GM12874 (cell line): ENCODE data around the gene GPC6.

Source experiments
- TF ChIP-seq, protein P1 (sequence below): IDR thresholded peaks from 2 replicates; pipeline ENCODE4 v1.5.1; 2011; ENCODE audit warnings: low read depth, mild to moderate bottlenecking, control low read depth, low read length, moderate library complexity; ENCODE audit not compliant: insufficient read depth

The GPC6 gene

DNA sequence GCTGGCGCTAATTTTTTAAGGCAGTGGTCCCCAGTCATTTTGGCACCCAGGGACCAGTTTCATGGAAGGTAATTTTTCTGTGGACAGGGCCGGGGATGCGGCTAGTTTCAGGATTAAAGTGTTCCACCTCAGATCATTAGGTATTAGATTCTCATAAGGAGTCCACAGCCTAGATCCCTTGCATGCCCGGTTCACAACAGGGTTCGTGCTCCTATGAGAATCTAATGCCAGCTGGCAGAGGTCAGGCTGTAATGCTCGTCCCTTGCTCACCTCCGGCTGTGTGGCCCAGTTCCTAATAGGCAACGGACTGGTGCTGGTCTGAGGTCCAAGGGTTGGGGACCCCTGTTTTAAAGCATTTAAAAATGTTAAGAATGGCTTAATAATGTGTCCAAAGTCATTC lies 54.1 kb downstream of the GPC6 start:
- TF ChIP-seq, protein P1, sequence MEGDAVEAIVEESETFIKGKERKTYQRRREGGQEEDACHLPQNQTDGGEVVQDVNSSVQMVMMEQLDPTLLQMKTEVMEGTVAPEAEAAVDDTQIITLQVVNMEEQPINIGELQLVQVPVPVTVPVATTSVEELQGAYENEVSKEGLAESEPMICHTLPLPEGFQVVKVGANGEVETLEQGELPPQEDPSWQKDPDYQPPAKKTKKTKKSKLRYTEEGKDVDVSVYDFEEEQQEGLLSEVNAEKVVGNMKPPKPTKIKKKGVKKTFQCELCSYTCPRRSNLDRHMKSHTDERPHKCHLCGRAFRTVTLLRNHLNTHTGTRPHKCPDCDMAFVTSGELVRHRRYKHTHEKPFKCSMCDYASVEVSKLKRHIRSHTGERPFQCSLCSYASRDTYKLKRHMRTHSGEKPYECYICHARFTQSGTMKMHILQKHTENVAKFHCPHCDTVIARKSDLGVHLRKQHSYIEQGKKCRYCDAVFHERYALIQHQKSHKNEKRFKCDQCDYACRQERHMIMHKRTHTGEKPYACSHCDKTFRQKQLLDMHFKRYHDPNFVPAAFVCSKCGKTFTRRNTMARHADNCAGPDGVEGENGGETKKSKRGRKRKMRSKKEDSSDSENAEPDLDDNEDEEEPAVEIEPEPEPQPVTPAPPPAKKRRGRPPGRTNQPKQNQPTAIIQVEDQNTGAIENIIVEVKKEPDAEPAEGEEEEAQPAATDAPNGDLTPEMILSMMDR, result no peak

DNA sequence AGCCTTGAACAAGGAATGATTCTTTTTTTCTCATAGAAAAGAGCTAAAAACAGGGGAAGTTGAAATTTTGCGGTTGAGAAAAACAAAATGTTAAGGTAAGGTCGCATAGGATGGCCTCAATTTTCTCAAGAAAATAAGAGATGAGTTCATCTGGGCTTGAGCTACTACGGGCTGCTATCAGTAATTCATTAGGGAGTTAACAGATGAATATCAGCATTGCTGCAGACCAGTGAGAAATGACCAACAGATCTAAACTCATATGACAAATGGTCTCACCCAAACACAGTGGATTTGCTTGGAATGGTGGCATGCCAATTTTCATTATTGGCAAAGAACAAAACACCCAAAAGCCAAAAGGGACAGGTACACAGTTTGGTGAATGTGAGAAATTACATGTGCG lies 56.6 kb downstream of the GPC6 start:
- TF ChIP-seq, protein P1, result no peak

DNA sequence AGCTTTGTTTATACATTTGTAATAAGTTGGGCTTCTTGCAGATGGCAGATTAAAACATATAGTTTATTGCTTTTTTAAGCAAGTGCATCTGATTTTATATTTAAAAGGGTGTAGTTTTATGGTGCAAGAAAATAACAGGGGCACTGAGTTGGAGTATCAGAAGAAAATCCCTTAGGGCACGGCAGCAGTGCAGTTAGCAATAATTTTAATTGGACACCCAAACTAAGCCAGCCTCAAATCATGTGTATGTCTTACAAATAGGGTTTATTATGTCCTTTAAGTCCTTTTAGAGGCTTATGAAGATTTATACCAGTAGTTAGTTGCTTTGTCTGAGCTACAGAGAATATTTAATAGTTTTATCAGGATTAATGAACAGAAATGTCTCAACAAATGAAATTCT lies 57.5 kb downstream of the GPC6 start:
- TF ChIP-seq, protein P1, result no peak

DNA sequence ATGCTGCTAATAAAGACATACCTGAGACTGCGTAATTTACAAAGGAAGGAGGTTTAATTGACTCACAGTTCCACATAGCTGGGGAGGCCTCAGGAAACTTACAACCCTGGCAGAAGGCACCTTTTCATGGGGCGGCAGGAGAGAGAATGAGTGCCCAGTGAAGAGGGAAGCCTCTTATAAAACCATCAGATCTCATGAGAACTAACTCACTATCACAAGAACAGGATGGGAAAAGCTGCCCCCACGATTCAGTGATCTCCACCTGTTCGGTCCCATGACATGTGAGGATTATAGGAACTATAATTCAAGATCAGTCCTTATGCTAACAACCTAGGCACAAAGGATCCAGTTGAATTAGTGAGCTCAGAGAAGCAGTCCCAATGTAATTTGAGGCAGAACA lies 59.4 kb downstream of the GPC6 start:
- TF ChIP-seq, protein P1, result no peak

DNA sequence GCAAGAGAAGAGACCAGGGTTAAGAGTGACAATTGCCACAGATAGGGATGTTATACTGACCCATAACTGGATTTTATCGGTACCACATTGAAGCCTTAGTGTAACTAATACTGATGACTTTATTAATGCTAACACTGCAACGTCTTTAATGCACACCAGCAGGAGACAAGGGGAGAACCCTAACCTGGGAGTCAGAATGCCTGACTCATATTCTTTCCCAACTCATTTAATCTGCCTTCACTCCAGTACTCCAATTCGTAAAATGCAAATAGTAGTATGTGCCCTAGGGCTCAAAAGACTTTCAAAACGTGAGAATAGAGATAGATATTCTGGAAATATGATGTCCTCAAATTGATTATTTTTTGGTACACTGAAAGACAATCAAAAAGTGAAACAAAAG lies 62.4 kb downstream of the GPC6 start:
- TF ChIP-seq, protein P1, result no peak

DNA sequence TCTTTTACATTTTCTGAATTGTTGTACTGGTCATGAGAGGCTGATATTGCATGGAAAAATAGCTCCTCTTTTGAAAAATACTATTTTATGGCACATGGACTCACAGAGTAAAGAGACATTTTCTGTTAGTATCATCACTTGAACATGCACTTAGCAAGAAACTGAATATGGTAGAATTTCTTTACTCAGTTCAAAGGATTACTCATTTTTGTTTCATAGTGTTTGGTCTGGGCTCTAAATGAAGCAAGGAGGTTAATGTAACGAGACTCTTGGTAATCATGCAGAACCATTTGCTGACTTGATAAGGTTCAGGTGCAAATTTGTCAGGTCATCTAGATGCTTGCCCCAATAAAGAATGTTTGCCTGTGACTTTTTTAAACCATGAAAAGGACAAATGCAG lies 63.2 kb downstream of the GPC6 start:
- TF ChIP-seq, protein P1, result no peak

DNA sequence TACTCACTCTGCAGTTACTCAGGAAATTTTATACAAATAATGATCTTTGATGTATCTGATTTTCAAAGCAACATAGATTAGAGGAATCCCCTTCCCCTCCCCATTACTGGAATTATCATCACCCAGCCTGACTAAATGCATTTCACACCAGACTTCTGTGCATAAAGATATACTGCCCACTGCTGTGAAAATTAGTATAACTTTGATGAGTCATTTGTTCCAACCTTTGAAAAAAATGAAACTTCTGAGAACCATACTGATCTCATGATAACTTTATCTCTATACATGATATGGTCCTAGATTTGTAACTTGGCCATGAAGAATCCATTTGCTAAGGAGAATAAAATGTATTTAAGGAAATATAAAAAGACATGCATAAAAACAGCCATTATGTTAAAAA lies 63.9 kb downstream of the GPC6 start:
- TF ChIP-seq, protein P1, result no peak

DNA sequence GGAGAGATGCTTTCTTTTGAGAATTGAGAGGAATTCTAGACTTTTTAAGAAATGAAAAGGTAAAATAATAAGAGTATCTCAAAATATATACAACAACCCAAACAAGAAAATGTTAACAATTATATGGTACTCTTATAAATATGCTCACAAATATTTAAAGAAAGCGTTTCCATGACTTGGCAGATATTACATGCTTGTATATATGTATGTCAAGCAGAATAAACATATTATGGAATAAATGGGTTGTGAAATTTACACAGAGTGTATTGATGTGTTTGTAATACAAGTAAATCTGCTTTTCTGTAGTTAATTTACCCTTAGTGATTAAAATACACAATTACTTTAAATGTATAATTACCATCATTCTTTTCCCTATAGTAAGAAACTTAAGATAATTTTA lies 65.8 kb downstream of the GPC6 start:
- TF ChIP-seq, protein P1, result no peak
